C4-2B (cell line): ENCODE results near the gene GLI1.
"Not testable (repeated sequence)": the region's sequence is repeated elsewhere in the genome, so short reads cannot be mapped to it uniquely, and the experiment has no call there.

Experiments used
- H3K27ac ChIP-seq: fragments of 450-650 bp; 2 replicates; pipeline ENCODE4 v1.5.1; 2017
- CTCF ChIP-seq: fragments of 450-650 bp; conservative IDR thresholded peaks from 2 replicates; pipeline ENCODE4 v1.5.1; 2017; ENCODE audit warnings: mild to moderate bottlenecking
- ZFX ChIP-seq: fragments of 450-650 bp; IDR thresholded peaks from 2 replicates; pipeline ENCODE4 v1.6.1; 2017

GLI1 gene

GRCh38 chr12:57433370-57433769 lies 26.2 kb upstream of the GLI1 start:
- TF ChIP-seq CTCF: no peak
- no peak for TF ChIP-seq ZFX

GRCh38 chr12:57434517-57435223 lies 24.9 kb upstream of the GLI1 start, which contains the start of gene INHBC:
Gene INHBC, plus strand, starts transcription at chr12:57434784. Its CDS starts 103 bp downstream, at chr12:57434887.
- no peak for TF ChIP-seq CTCF
- TF ChIP-seq ZFX: no peak
- H3K27ac ChIP-seq: no peak within 1 kb of the TSS

More at GRCh38 chr12:57433370-57433769, 26.2 kb upstream of the GLI1 start:
- H3K27ac ChIP-seq: no peak overlapping the region

GRCh38 chr12:57435293-57435692 lies 24.3 kb upstream of the GLI1 start:
- no peak overlapping the region for H3K27ac ChIP-seq
- TF ChIP-seq ZFX (no peak), CTCF (no peak)

- TF ChIP-seq CTCF (no peak), ZFX (no peak)
- H3K27ac ChIP-seq: no peak overlapping the region
Observed at GRCh38 chr12:57438400-57438799, 21.2 kb upstream of the GLI1 start.

GRCh38 chr12:57439762-57440266 lies 19.8 kb upstream of the GLI1 start:
- no peak overlapping the region for H3K27ac ChIP-seq
- no peak for TF ChIP-seq ZFX

- not testable (repeated sequence) for H3K27ac ChIP-seq
Observed at GRCh38 chr12:57441393-57441792, 18.2 kb upstream of the GLI1 start.

GRCh38 chr12:57441846-57442427 lies 17.6 kb upstream of the GLI1 start:
- no peak for TF ChIP-seq CTCF
- TF ChIP-seq ZFX: no peak
- no peak overlapping the region for H3K27ac ChIP-seq

GRCh38 chr12:57444337-57444736 lies 15.2 kb upstream of the GLI1 start:
- H3K27ac ChIP-seq: not testable (repeated sequence)

GRCh38 chr12:57444744-57445143 lies 14.8 kb upstream of the GLI1 start:
- TF ChIP-seq CTCF: no peak
- no peak for TF ChIP-seq ZFX
- H3K27ac ChIP-seq: no peak overlapping the region
